Activated CD4-positive, alpha-beta T cell treated with anti-CD3 and anti-CD28 coated beads for 1 hour (primary cell): ENCODE measurements around the gene SFMBT2.
"Not testable (repeated sequence)": the region's sequence is repeated elsewhere in the genome, so short reads cannot be mapped to it uniquely, and the experiment has no call there.

Source experiments
- DNase-seq: peaks from one replicate; pipeline ENCODE4 v3.0.0-alpha.2; 2020

Gene SFMBT2

GRCh38 chr10:7206412-7207100, 204.3 kb downstream of the SFMBT2 start:
- DNase-seq: no peak

GRCh38 chr10:7205656-7206055, 205.2 kb downstream of the SFMBT2 start:
- no peak for DNase-seq

- DNase-seq: no peak
These were observed 208.0 kb downstream of the SFMBT2 start for GRCh38 chr10:7202793-7203355.

- no peak for DNase-seq
These were observed 211.6 kb downstream of the SFMBT2 start for GRCh38 chr10:7199152-7199760.

GRCh38 chr10:7196284-7196683, 214.6 kb downstream of the SFMBT2 start:
- no peak for DNase-seq

- DNase-seq: no peak
These were observed 215.7 kb downstream of the SFMBT2 start for GRCh38 chr10:7195118-7195517.

GRCh38 chr10:7194571-7194970, 216.3 kb downstream of the SFMBT2 start:
- DNase-seq: no peak

- DNase-seq: no peak
These were observed 217.5 kb downstream of the SFMBT2 start for GRCh38 chr10:7193369-7193768.

GRCh38 chr10:7192831-7193361, 217.9 kb downstream of the SFMBT2 start:
- peak; percentile 24 for DNase-seq

GRCh38 chr10:7192061-7192460, 218.8 kb downstream of the SFMBT2 start:
- no peak for DNase-seq

- not testable (repeated sequence) for DNase-seq
These were observed 220.1 kb downstream of the SFMBT2 start for GRCh38 chr10:7190772-7191171.

GRCh38 chr10:7189909-7190308, 220.9 kb downstream of the SFMBT2 start:
- no peak for DNase-seq

GRCh38 chr10:7188456-7189050, 222.3 kb downstream of the SFMBT2 start:
- no peak for DNase-seq

GRCh38 chr10:7186387-7187018, 224.3 kb downstream of the SFMBT2 start:
- no peak for DNase-seq

GRCh38 chr10:7185367-7185690, 225.5 kb downstream of the SFMBT2 start:
- no peak for DNase-seq

- DNase-seq: no peak
These were observed 226.0 kb downstream of the SFMBT2 start for GRCh38 chr10:7184660-7185366.

- not testable (repeated sequence) for DNase-seq
These were observed 226.7 kb downstream of the SFMBT2 start for GRCh38 chr10:7184116-7184515.

GRCh38 chr10:7182327-7182726, 228.5 kb downstream of the SFMBT2 start:
- not testable (repeated sequence) for DNase-seq

GRCh38 chr10:7181420-7181819, 229.4 kb downstream of the SFMBT2 start:
- no peak for DNase-seq

- DNase-seq: no peak
These were observed 231.3 kb downstream of the SFMBT2 start for GRCh38 chr10:7179536-7179935.

GRCh38 chr10:7173948-7174347, 236.9 kb downstream of the SFMBT2 start:
- DNase-seq: no peak

GRCh38 chr10:7171825-7172224, 239.0 kb downstream of the SFMBT2 start:
- no peak for DNase-seq
